Glutamatergic neuron (in vitro differentiated cells): ENCODE data around the gene NR1D2. TPM values are rescaled to one million over a fixed set of nuclear protein-coding genes. Genes with fewer than 3 reads are reported as not detected.

Experiments used
- DNase-seq: peaks from one replicate; pipeline ENCODE4 v3.0.0; 2022
- H3K27ac Mint-ChIP-seq: one replicate; pipeline ENCODE4 v1.8.0; 2020; ENCODE audit warnings: mild to moderate bottlenecking, mixed read lengths, inconsistent platforms; ENCODE audit not compliant: unreplicated experiment
- H3K27me3 Mint-ChIP-seq: one replicate; pipeline ENCODE4 v1.8.0; 2020; ENCODE audit warnings: mild to moderate bottlenecking, moderate library complexity, mixed read lengths, inconsistent platforms; ENCODE audit not compliant: unreplicated experiment
- H3K36me3 Mint-ChIP-seq: one replicate; pipeline ENCODE4 v1.8.0; 2020; ENCODE audit warnings: mild to moderate bottlenecking, mixed read lengths, inconsistent platforms; ENCODE audit not compliant: unreplicated experiment
- H3K4me1 Mint-ChIP-seq: one replicate; pipeline ENCODE4 v1.8.0; 2020; ENCODE audit warnings: mild to moderate bottlenecking, low read depth, mixed read lengths, inconsistent platforms; ENCODE audit not compliant: unreplicated experiment
- H3K4me3 Mint-ChIP-seq: one replicate; pipeline ENCODE4 v1.8.0; 2020; ENCODE audit warnings: mild to moderate bottlenecking, mixed read lengths, inconsistent platforms; ENCODE audit not compliant: unreplicated experiment
- H3K9me3 Mint-ChIP-seq: one replicate; pipeline ENCODE4 v1.8.0; 2020; ENCODE audit warnings: mild to moderate bottlenecking, moderate library complexity, mixed read lengths, inconsistent platforms; ENCODE audit not compliant: unreplicated experiment
- total RNA-seq: library from RNA; stranded (reverse); fragmentation: NEBNext Ultra II Directional; extraction: Animal tissue kit (Norgen Biotek cat#: 25700); gene quantifications from one replicate; pipeline ENCODE4 v1.2.1, GENCODE V29; 2021; ENCODE audit not compliant: unreplicated experiment
- TF ChIP-seq, protein P1 (sequence below): fragments of 200-600 bp; sonication (generic); IDR thresholded peaks from one replicate; pipeline ENCODE4 v1.5.0; 2021; ENCODE audit not compliant: partially characterized antibody, unreplicated experiment

NR1D2 gene
- total RNA-seq, 1 donor from 2014 or later, result 10.1 TPM

DNA sequence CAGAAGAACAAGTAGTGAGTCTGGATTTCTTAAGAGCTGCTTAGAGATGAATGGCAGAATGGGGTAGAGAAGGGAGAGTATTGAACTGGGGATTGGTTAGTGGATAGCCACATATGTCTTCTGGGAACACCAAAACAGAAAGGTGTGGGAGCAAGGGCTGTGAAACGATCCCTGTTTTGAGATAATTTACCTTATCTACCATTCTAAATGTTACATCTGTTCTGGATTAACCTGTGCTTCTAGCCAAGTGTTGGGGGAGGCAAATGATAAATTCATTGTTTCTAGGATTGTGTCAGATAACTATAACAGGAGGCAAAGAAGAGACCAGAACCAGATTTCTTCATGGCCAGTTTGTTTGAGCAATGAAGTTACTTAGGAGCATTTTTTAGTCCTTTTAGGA is 8.4 kb downstream of the NR1D2 start:
- no peak overlapping the region for H3K4me3 Mint-ChIP-seq
- TF ChIP-seq, protein P1, sequence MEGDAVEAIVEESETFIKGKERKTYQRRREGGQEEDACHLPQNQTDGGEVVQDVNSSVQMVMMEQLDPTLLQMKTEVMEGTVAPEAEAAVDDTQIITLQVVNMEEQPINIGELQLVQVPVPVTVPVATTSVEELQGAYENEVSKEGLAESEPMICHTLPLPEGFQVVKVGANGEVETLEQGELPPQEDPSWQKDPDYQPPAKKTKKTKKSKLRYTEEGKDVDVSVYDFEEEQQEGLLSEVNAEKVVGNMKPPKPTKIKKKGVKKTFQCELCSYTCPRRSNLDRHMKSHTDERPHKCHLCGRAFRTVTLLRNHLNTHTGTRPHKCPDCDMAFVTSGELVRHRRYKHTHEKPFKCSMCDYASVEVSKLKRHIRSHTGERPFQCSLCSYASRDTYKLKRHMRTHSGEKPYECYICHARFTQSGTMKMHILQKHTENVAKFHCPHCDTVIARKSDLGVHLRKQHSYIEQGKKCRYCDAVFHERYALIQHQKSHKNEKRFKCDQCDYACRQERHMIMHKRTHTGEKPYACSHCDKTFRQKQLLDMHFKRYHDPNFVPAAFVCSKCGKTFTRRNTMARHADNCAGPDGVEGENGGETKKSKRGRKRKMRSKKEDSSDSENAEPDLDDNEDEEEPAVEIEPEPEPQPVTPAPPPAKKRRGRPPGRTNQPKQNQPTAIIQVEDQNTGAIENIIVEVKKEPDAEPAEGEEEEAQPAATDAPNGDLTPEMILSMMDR, result no peak
- no peaks in the 10 kb centered on the region for H3K27me3 Mint-ChIP-seq

GRCh38 chr3:23954144-23954543 is 9.1 kb downstream of the NR1D2 start:
- peaks cover 3% of the 10 kb centered on the region for H3K4me1 Mint-ChIP-seq
- H3K4me3 Mint-ChIP-seq, result no peak overlapping the region
- TF ChIP-seq, protein P1, result no peak
- no peak overlapping the region for H3K27ac Mint-ChIP-seq
- DNase-seq, result no peak
- H3K36me3 Mint-ChIP-seq, result no peaks in the 10 kb centered on the region
- no peaks in the 10 kb centered on the region for H3K27me3 Mint-ChIP-seq
- H3K9me3 Mint-ChIP-seq, result no peaks in the 10 kb centered on the region

More for the DNA sequence above, 8.4 kb downstream of the NR1D2 start:
- no peak overlapping the region for H3K27ac Mint-ChIP-seq
- no peaks in the 10 kb centered on the region for H3K36me3 Mint-ChIP-seq
- peaks cover 3% of the 10 kb centered on the region for H3K4me1 Mint-ChIP-seq
- no peak for DNase-seq
- H3K9me3 Mint-ChIP-seq, result no peaks in the 10 kb centered on the region

GRCh38 chr3:23956701-23957100 is 11.6 kb downstream of the NR1D2 start:
- H3K36me3 Mint-ChIP-seq, result no peaks in the 10 kb centered on the region
- H3K27me3 Mint-ChIP-seq, result no peaks in the 10 kb centered on the region
- no peak for DNase-seq
- TF ChIP-seq, protein P1, result no peak
- H3K4me1 Mint-ChIP-seq, result peaks cover under 1% of the 10 kb centered on the region
- no peak overlapping the region for H3K27ac Mint-ChIP-seq
- no peaks in the 10 kb centered on the region for H3K9me3 Mint-ChIP-seq
- no peak overlapping the region for H3K4me3 Mint-ChIP-seq

DNA sequence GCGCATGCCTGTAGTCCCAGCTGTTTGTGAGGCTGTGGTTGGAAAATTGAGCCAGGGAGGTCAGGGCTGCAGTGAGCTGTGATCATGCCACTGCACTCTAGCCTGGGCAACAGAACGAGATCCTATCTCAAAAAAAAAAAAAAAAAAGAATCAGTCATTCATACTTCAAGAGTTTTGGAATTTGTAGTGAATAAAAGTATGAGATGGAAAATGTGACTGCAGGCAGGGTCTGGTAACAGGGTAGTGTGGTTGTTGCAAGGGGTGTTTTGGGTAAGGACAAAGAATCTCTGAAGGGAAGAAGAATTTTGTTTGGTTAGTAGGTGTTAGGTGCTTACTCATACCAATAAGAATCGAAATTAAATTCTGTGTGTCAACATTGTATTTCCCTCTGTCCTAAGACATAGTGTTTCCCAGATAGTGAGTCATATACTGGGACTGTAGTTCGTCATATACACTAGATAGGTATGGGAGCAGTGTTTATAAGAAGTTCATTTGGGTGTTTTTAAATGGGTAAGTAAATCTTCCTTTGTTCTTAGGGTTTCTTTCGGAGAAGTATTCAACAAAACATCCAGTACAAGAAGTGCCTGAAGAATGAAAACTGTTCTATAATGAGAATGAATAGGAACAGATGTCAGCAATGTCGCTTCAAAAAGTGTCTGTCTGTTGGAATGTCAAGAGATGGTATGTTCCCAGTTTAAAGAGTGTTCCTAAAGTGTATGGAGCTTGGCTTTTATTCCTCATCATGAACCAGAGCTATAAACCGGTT is 14.2 kb downstream of the NR1D2 start:
- DNase-seq, result no peak
- no peaks in the 10 kb centered on the region for H3K4me1 Mint-ChIP-seq
- no peaks in the 10 kb centered on the region for H3K9me3 Mint-ChIP-seq
- H3K27me3 Mint-ChIP-seq, result no peaks in the 10 kb centered on the region
- H3K4me3 Mint-ChIP-seq, result no peak overlapping the region
- no peaks in the 10 kb centered on the region for H3K36me3 Mint-ChIP-seq
- TF ChIP-seq, protein P1, result no peak
- no peak overlapping the region for H3K27ac Mint-ChIP-seq

DNA sequence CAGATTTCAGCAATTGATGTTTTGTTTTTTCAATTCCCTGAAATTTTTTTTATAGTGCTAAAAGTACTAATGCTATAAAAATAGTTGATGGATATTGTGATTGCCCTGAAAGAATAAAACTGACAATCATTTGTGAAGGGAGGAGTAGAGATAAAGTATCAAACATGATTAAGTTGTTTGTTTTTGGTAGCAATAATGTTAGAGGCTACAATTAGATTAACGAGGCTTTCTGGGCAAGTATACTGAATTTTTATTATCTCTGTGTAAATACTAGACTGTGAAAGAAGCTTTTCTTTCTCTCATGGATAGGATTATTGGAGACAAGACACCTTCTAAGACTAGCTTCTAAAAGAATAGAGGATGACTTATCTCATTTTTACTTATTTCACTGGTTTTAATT is 15.6 kb downstream of the NR1D2 start:
- DNase-seq, result no peak
- Mint-ChIP-seq H3K36me3 (no peaks in the 10 kb centered on the region), H3K27ac (no peak overlapping the region), H3K4me1 (no peaks in the 10 kb centered on the region), H3K27me3 (no peaks in the 10 kb centered on the region), H3K9me3 (no peaks in the 10 kb centered on the region), H3K4me3 (no peak overlapping the region)
- TF ChIP-seq, protein P1, result no peak
